Stomach (tissue), 4 donors: ENCODE measurements around the gene HSPA12A.

Experiments
- CTCF ChIP-seq, 7 experiments: fragments of 450-650 bp in 4 of 7; fragments of 200-600 bp in 3 of 7; sonication (generic) in 3 of 7; IDR thresholded peaks; one replicate each; pipeline ENCODE4 v1.5.1; 2016 to 2019; ENCODE audit warnings: antibody characterized with exemption in 7 of 7, control low read depth in 2 of 7, mild to moderate bottlenecking in 1 of 7
- POLR2AphosphoS5 ChIP-seq, 3 donors: sonication (generic); formaldehyde crosslinking; IDR thresholded peaks; one replicate each; pipeline ENCODE4 v1.6.1; 2016; ENCODE audit warnings: antibody characterized with exemption in 3 of 3

- TF ChIP-seq CTCF (IDR thresholded peaks at IDR 0.05) (no peak), POLR2AphosphoS5 (IDR thresholded peaks at IDR 0.05) (no peak)
Measured at GRCh38 chr10:116766837-116767634, 24.7 kb upstream of the HSPA12A start.
